Thyroid gland (tissue), 4 donors: ENCODE results near the gene ZNF469. TPM values are rescaled to one million over a fixed set of nuclear protein-coding genes. Genes with fewer than 3 reads are reported as not detected.

Experiments
- DNase-seq, 2 donors: peaks; one replicate each; pipeline ENCODE4 v3.0.0-alpha.2; 2019
- H3K27ac ChIP-seq, 3 donors: fragments of 200-600 bp; sonication (generic); 1 replicate in 2 of 3; 2 replicates in 1 of 3; pipeline ENCODE4 v1.5.1; 2016 to 2019; ENCODE audit warnings: mild to moderate bottlenecking in 1 of 3, moderate library complexity in 1 of 3
- H3K27me3 ChIP-seq: fragments of 200-600 bp; sonication (generic); one replicate; pipeline ENCODE4 v1.5.1; 2019
- H3K36me3 ChIP-seq, 2 donors: fragments of 200-600 bp; sonication (generic); one replicate each; pipeline ENCODE4 v1.5.1; 2016 to 2019
- H3K4me1 ChIP-seq, 2 donors: fragments of 200-600 bp; sonication (generic); one replicate each; pipeline ENCODE4 v1.5.1; 2017 to 2019
- H3K4me3 ChIP-seq, 3 donors: fragments of 200-600 bp; sonication (generic); replicated peaks in 1 of 3; 1 replicate in 2 of 3; 2 replicates in 1 of 3; pipeline ENCODE4 v1.5.1; 2016; ENCODE audit warnings: mild to moderate bottlenecking in 1 of 3
- H3K9me3 ChIP-seq: fragments of 200-600 bp; sonication (generic); one replicate; pipeline ENCODE4 v1.5.1; 2017
- POLR2A ChIP-seq, 2 donors: fragments of 450-650 bp; IDR thresholded peaks; one replicate each; pipeline ENCODE4 v1.6.1; 2017; ENCODE audit warnings: antibody characterized with exemption in 2 of 2, mild to moderate bottlenecking in 2 of 2, moderate library complexity in 1 of 2
- WGBS, 2 donors: methylation state at CpG; one replicate each; pipeline ENCODE4 v1.1.5; 2017; 5-methylcytosine and 5-hydroxymethylcytosine counted together
- intact Hi-C: fragments of 100-400 bp; cut with DNase I; formaldehyde crosslinking; loops from one replicate; pipeline ENCODE4 v1.15.1; 2023
- total RNA-seq, 4 donors: library from RNA; depleted of rRNA; stranded (reverse); fragments of >200 nt; gene quantifications; one replicate each; pipeline ENCODE4 v1.2.3, GENCODE V29; 2016
- TF ChIP-seq, protein P1 (sequence below), 6 experiments: fragments of 200-600 bp in 3 of 6; fragments of 450-650 bp in 3 of 6; sonication (generic) in 3 of 6; IDR thresholded peaks; one replicate each; pipeline ENCODE4 v1.5.1; 2016 to 2019; ENCODE audit warnings: antibody characterized with exemption in 6 of 6, mild to moderate bottlenecking in 2 of 6, inconsistent platforms in 1 of 6, moderate library complexity in 1 of 6

The ZNF469 gene
- total RNA-seq, 4 donors from 2014 or later = 0.22 to 0.96 (median 0.32) TPM

DNA sequence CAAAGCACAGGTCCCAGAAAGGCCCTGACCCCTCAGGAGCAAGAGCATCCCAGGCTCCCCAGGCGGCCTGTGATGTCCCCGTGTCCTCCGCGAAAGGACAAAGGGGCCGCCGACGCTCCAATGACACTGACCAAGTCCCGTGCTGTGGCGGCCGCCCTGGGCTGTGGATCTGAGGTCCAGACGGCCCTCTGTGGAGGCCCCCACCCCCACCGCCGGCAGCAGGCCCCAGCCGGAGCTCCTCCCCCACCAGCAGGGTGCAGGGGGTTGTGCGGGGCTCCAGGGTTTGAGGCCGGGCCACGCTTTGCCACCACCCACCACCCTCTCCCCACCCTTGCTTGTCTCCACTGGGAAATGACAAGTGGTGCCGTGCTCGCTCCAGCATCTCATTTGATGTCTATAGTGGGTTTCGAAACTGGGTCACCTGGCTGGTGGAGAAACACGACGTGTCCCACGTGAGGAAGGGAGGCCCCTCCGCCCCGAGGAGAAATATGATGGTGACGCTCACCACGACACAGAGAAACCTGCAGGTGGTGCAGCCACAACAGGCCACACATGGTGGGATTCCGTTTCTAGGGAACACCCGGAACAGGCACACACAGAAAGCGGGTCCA lies 31.2 kb upstream of the ZNF469 start:
- no peak for TF ChIP-seq POLR2A (IDR thresholded peaks at IDR 0.05)
- TF ChIP-seq, protein P1, sequence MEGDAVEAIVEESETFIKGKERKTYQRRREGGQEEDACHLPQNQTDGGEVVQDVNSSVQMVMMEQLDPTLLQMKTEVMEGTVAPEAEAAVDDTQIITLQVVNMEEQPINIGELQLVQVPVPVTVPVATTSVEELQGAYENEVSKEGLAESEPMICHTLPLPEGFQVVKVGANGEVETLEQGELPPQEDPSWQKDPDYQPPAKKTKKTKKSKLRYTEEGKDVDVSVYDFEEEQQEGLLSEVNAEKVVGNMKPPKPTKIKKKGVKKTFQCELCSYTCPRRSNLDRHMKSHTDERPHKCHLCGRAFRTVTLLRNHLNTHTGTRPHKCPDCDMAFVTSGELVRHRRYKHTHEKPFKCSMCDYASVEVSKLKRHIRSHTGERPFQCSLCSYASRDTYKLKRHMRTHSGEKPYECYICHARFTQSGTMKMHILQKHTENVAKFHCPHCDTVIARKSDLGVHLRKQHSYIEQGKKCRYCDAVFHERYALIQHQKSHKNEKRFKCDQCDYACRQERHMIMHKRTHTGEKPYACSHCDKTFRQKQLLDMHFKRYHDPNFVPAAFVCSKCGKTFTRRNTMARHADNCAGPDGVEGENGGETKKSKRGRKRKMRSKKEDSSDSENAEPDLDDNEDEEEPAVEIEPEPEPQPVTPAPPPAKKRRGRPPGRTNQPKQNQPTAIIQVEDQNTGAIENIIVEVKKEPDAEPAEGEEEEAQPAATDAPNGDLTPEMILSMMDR (IDR thresholded peaks at IDR 0.05) = no peak
- no peaks in the 10 kb centered on the region for H3K36me3 ChIP-seq
- no peaks in the 10 kb centered on the region for H3K27me3 ChIP-seq
- intact Hi-C loops = no loop called here
- no peaks in the 10 kb centered on the region for H3K4me1 ChIP-seq
- H3K4me3 ChIP-seq = no peak overlapping the region
- 84 to 91% methylated on average over 22 to 25 of the region's 30 CpGs for WGBS, 2 donors
- H3K9me3 ChIP-seq = no peaks in the 10 kb centered on the region
- DNase-seq = no peak
- no peak overlapping the region for H3K27ac ChIP-seq

DNA sequence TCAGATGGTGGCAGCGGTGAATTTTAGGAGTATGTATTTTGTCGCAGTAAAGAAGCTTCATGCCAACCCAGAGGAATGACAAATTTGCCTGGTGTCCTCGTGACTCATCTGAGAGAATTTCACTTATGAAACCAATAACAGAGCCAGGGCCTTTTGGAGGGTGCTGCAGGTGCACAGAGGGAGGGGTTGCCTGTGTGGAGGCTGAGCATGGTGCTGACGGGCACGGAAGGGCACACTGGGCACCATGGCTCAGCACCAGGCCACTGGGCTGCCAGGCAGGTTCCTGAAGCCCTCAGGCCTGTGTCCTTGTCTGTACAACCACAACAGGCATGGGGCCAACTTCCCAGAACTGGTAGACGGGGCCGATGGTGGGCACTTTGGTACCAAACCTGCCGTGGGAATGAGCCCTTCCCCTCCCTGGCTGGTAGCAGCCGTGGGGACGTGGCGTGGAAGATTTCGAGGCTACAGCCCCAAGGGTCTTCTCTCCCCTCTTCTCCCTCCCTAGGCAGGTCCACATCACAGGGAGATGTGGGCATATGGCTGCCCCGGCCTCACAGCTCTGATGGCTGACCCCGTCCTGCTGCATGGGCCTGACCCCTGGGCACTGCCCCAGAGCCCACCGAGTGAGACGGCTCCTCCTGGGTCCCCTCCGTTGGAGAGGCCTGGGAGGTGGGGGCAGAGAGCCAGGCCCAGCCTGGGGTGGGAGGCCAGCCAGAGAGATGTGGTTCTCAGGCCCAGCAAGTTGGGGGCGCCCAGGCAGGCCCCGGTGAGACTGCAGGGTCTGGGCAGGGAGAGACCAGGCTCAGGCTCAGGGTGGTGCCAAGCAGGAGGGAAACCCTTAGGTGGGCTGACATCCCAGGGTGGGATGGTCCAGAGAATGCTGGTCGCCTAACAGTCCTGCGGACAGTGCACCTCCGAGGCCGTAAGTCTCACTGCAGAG lies 30.2 kb upstream of the ZNF469 start:
- H3K27ac ChIP-seq = no peak overlapping the region
- no peaks in the 10 kb centered on the region for H3K27me3 ChIP-seq
- H3K4me1 ChIP-seq = no peaks in the 10 kb centered on the region
- 88 to 92% methylated on average over 12 to 13 of the region's 23 CpGs for WGBS, 2 donors
- no peaks in the 10 kb centered on the region for H3K36me3 ChIP-seq
- TF ChIP-seq POLR2A (IDR thresholded peaks at IDR 0.05) = no peak
- TF ChIP-seq, protein P1 (IDR thresholded peaks at IDR 0.05) = no peak
- intact Hi-C loops = no loop called here
- no peak for DNase-seq
- H3K9me3 ChIP-seq = no peaks in the 10 kb centered on the region
- H3K4me3 ChIP-seq = no peak overlapping the region

DNA sequence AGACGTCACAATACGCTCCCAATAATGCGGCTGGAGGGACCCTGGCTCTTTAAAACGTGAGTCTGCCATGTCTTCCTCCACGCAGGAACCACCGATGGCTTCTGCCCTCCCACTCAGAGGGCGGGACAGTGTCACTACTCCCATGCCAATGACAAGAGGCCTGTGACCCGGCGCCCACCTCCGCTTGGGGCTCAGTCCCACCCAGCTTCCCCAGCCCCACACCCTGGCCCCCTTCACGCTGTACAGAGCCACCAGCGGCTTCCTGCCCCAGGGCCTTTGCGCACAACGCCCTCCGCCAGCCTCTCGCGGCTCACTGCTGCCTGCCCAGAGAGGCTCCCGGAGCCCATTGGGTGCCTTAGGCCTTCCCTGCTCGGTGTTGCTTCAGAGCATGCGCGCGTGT lies 29.5 kb upstream of the ZNF469 start:
- Histone ChIP-seq H3K9me3 (no peaks in the 10 kb centered on the region), H3K36me3 (no peaks in the 10 kb centered on the region), H3K27ac (no peak overlapping the region), H3K4me1 (no peaks in the 10 kb centered on the region), H3K4me3 (no peak overlapping the region), H3K27me3 (no peaks in the 10 kb centered on the region)
- no peak for TF ChIP-seq POLR2A (IDR thresholded peaks at IDR 0.05)
- TF ChIP-seq, protein P1 (IDR thresholded peaks at IDR 0.05) = no peak
- 89 to 95% methylated on average over 21 to 22 of the region's 22 CpGs for whole genome bisulfite sequencing, 2 donors
- intact Hi-C loops = no loop called here
- DNase-seq = no peak

DNA sequence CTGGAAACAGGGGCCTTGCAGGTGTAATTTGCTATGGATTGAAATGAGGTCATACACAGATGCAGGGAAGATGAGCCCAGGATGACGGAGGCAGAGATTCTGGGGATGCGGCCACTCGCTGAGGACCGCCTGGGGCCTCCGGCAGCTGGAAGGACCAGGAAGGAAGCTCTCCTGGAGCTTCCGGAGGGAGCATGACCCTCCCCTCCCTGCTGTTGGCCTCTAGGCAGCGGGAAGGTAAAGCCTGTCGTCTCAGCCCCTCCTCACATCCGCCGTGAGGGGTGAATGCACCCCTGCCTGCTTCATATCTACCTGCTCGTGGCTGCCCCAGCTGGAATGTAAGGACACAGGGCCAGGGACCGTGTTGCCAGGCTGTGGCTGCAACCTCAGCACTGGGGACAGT lies 29.1 kb upstream of the ZNF469 start:
- Histone ChIP-seq H3K27ac (no peak overlapping the region), H3K9me3 (no peaks in the 10 kb centered on the region), H3K36me3 (no peaks in the 10 kb centered on the region), H3K27me3 (no peaks in the 10 kb centered on the region), H3K4me1 (no peaks in the 10 kb centered on the region), H3K4me3 (no peak overlapping the region)
- no peak for DNase-seq
- intact Hi-C loops = no loop called here
- 76 to 77% methylated on average over 6 to 12 of the region's 12 CpGs for WGBS, 2 donors
- TF ChIP-seq POLR2A (IDR thresholded peaks at IDR 0.05) = no peak
- TF ChIP-seq, protein P1 (IDR thresholded peaks at IDR 0.05) = no peak
